Heart right ventricle (tissue), 16 donors: Measurements from ENCODE around the gene INAVA. TPM values are rescaled to one million over a fixed set of nuclear protein-coding genes. Genes with fewer than 3 reads are reported as not detected.

Source experiments
- ATAC-seq, 8 donors: fragments of 200-7000 bp; cut with Tn5 transposase; one replicate each; pipeline ENCODE4 v1.9.1; 2020; ENCODE audit warnings: mild to moderate bottlenecking in 8 of 8, moderate library complexity in 8 of 8, moderate number of reproducible peaks in 1 of 8
- DNase-seq, 2 donors: peaks; one replicate each; pipeline ENCODE4 v3.0.0-alpha.2; 2020
- H3K27ac ChIP-seq, 10 donors: fragments of 200-600 bp; sonication (generic) in 2 of 10; one replicate each; pipeline versions ENCODE4 v1.5.0 to v1.8.0; 2020 to 2022; ENCODE audit warnings: mild to moderate bottlenecking in 3 of 10
- H3K27me3 ChIP-seq, 7 donors: fragments of 200-600 bp; one replicate each; pipeline ENCODE4 v1.8.0; 2021 to 2022; ENCODE audit warnings: mild to moderate bottlenecking in 2 of 7
- H3K36me3 ChIP-seq, 9 donors: fragments of 200-600 bp; sonication (generic) in 1 of 9; one replicate each; pipeline versions ENCODE4 v1.5.0 to v1.8.0; 2020 to 2022; ENCODE audit warnings: mild to moderate bottlenecking in 2 of 9
- H3K4me1 ChIP-seq, 9 donors: fragments of 200-600 bp; sonication (generic) in 1 of 9; one replicate each; pipeline versions ENCODE4 v1.5.0 to v1.8.0; 2020 to 2022; ENCODE audit warnings: mild to moderate bottlenecking in 4 of 9
- H3K4me3 ChIP-seq, 10 donors: fragments of 200-600 bp; sonication (generic) in 2 of 10; one replicate each; pipeline versions ENCODE4 v1.5.0 to v1.8.0; 2020 to 2022; ENCODE audit warnings: mild to moderate bottlenecking in 7 of 10, moderate library complexity in 2 of 10
- H3K9me3 ChIP-seq, 11 donors: fragments of 200-600 bp in 10 of 11; sonication (generic) in 2 of 11; one replicate each; pipeline versions ENCODE4 v1.5.0 to v1.8.0; 2013 to 2022; ENCODE audit warnings: mild to moderate bottlenecking in 2 of 11, control low read depth in 1 of 11, moderate library complexity in 1 of 11
- WGBS, 2 donors: extraction: QIAGEN DNeasy Blood & Tissue Kit; methylation state at CpG; one replicate each; pipeline ENCODE4 v1.1.7; 2013; ENCODE audit warnings: inconsistent platforms in 1 of 2; 5-methylcytosine and 5-hydroxymethylcytosine counted together
- intact Hi-C, 10 donors: fragments of 100-400 bp; cut with DNase I; formaldehyde crosslinking; loops; one replicate each; pipeline versions ENCODE4 v1.11.1 to v1.14.2; 2022
- polyA plus RNA-seq, 2 donors: library from polyadenylated mRNA; stranded (reverse); fragments of 200-250 nt; gene quantifications; one replicate each; pipeline ENCODE4 v1.2.3, GENCODE V29; 2013
- total RNA-seq, 10 donors: library from RNA; stranded (reverse); fragmentation: NEBNext Ultra II Directional in 3 of 10; extraction: Animal tissue kit (Norgen Biotek cat#: 25700) in 3 of 10; gene quantifications; one replicate each; pipeline versions ENCODE4 v1.2.1 to v1.2.4, GENCODE V29; 2021 to 2023
- TF ChIP-seq, protein P1 (sequence below), 9 donors: fragments of 200-600 bp; sonication (generic) in 2 of 9; IDR thresholded peaks; one replicate each; pipeline versions ENCODE4 v1.5.0 to v1.8.0; 2021 to 2022; ENCODE audit warnings: antibody characterized with exemption in 9 of 9, mild to moderate bottlenecking in 5 of 9, moderate library complexity in 1 of 9
- donor health status: Arrhythmogenic right ventricular cardiomyopathy.
- donor health status: ischemic (EF 13 %, LVEDD 7.1; RV severe dilation, severe dysfunction).
- donor health status: healthy with polysubstance abuse.
- donor health status: DM: no; HTN: yes; CAD: no.
- donor health status: DM: no; HTN: no; CAD: no.
- donor health status: ischemic (EF 25% LVEDD 6.9; RV normal size, moderate dysfunction).
- donor health status: ischemic (EF 25% LVEDD 5.7; RV mildly dilated, moderate dysfunction).
- donor health status: healthy.
- donor health status: DM: yes; HTN: yes; CAD: no.
- donor health status: Ischemic cardiomyopathy.
- donor health status: ischemic (EF 35%, LVEDD 5.7; RV mildly dilated, moderate dysfunction).
- donor health status: nonischemic (EF 11% LVEDD 7.7; RV severe dilation, severe dysfunction).
- donor health status: DM: yes; HTN: yes; CAD: no.
- donor health status: PGD.
- donor health status: ischemic (EF 29% LVEDD 5.4; RV normal size, mild dysfunction).
- donor health status: nonischemic (EF 23%, LVEDD 6.1; RV moderate dilation, normal function).

Gene INAVA
- total and polyA plus RNA-seq, 12 donors: 0.01 to 0.29 (median 0.11) TPM; not detected in 7

DNA sequence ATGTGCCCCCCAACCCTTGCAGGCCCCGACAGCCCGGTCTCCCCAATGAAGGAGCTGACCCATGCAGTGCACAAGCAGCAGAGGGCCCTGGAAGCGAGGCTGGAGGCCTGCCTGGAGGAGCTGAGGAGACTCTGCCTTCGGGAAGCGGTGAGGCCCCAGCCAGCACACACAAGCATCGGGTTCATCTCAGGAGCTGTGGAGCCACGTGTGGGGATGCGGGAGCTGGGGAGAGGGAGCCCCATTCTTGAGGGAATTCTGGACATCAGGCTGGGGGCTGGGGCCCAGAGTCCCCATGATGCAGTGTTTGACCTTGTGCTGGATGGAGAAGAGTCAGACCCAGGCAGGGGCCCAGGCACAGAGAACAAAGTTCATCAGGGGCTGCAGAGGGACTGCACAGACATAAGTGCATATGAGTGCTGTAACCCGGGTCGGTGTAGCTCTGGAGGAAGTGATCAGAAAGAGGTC is 4.8 kb downstream of the INAVA start:
- intact Hi-C loops: no loop called here
- no peak overlapping the region for H3K27ac ChIP-seq
- no peaks in the 10 kb centered on the region for H3K9me3 ChIP-seq
- TF ChIP-seq, protein P1, sequence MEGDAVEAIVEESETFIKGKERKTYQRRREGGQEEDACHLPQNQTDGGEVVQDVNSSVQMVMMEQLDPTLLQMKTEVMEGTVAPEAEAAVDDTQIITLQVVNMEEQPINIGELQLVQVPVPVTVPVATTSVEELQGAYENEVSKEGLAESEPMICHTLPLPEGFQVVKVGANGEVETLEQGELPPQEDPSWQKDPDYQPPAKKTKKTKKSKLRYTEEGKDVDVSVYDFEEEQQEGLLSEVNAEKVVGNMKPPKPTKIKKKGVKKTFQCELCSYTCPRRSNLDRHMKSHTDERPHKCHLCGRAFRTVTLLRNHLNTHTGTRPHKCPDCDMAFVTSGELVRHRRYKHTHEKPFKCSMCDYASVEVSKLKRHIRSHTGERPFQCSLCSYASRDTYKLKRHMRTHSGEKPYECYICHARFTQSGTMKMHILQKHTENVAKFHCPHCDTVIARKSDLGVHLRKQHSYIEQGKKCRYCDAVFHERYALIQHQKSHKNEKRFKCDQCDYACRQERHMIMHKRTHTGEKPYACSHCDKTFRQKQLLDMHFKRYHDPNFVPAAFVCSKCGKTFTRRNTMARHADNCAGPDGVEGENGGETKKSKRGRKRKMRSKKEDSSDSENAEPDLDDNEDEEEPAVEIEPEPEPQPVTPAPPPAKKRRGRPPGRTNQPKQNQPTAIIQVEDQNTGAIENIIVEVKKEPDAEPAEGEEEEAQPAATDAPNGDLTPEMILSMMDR (IDR thresholded peaks at IDR 0.05): no peak
- H3K36me3 ChIP-seq: no peaks in the 10 kb centered on the region
- 93 to 95% methylated on average over 10 of the region's 10 CpGs for WGBS, 2 donors
- ATAC-seq (no peak), DNase-seq (no peak)
- H3K27me3 ChIP-seq: peaks cover 0 to 6% (median 0%) of the 10 kb centered on the region in 7 donors
- peaks cover 0 to 5% (median 0%) of the 10 kb centered on the region in 9 donors for H3K4me1 ChIP-seq
- H3K4me3 ChIP-seq: no peak overlapping the region

DNA sequence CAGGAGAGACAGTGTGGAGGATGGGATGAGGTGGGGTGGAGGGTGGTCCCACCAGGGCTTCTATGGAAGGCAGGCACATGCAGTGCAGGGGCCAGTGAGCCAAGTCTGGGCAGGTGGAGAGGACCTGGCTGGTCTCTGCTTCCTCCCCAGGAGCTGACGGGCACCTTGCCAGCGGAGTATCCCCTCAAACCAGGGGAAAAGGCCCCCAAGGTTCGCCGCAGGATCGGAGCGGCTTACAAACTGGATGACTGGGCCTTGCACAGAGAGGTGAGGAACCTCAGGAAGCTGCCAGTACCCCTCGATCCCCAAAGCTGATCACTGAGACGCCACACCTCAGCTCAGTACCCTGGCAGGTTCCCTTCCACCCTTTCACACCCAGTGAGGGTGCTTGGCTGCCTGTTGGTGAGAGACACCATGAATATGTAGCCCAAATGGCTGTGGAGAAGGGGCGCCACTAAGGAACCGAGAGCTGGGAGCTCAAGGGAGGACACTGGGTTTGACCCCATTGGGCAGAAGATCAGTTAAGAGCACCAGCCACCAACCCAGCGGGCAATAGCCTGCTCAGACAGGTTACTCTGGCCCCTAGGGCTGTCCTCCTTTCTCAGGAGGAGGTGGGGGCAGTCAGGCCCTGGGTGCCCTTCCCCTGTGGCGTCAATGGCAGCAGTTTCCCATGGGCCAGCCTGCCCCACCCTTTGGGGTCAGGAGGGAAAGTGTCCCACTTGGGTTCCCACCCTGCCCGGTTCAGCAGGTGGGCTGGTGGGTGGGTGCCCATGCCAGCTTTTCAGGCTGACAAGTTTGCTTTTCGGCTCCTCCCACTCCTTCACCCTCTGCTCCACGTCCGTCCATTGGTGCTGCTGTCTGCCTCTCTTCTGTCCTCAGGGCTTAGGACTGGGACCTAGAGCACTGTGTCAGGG is 5.5 kb downstream of the INAVA start:
- H3K9me3 ChIP-seq: no peaks in the 10 kb centered on the region
- H3K27ac ChIP-seq: no peak overlapping the region
- ATAC-seq (no peak), DNase-seq (no peak)
- 93% methylated on average over 16 of the region's 16 CpGs for WGBS, 2 donors
- peaks cover 0 to 6% (median 0%) of the 10 kb centered on the region in 7 donors for H3K27me3 ChIP-seq
- intact Hi-C loops: loop anchor here in 1 of 10 donors (10.0 kb wide), 1 partner anchor 145 kb away; no protein-coding TSS in a partner anchor
- no peak overlapping the region for H3K4me3 ChIP-seq
- no peaks in the 10 kb centered on the region for H3K36me3 ChIP-seq
- TF ChIP-seq, protein P1 (IDR thresholded peaks at IDR 0.05): no peak
- peaks cover 0 to 5% (median 0%) of the 10 kb centered on the region in 9 donors for H3K4me1 ChIP-seq

DNA sequence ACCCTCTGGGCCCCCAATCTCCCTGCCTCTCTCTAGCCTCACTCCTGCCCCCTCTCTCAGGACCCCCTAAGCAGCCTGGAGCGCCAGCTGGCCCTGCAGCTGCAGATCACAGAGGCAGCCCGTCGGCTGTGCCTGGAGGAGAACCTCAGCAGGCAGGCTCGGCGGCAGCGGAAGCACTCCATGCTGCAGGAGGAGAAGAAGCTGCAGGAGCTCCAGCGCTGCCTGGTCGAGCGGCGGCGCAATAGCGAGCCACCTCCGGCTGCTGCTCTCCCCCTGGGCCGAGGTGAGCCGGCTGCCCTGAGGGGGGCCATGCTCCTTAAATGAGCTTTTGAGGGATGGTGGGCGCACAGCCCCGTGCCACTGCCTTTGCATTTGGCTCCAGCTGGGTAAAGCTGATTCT is 6.2 kb downstream of the INAVA start:
- Histone ChIP-seq H3K4me1 (peaks cover 0 to 8% (median 0%) of the 10 kb centered on the region in 9 donors), H3K27me3 (peaks cover 0 to 6% (median 0%) of the 10 kb centered on the region in 7 donors), H3K36me3 (no peaks in the 10 kb centered on the region), H3K4me3 (no peak overlapping the region), H3K27ac (no peak overlapping the region), H3K9me3 (no peaks in the 10 kb centered on the region)
- intact Hi-C loops: loop anchor here in 1 of 10 donors (10.0 kb wide), 1 partner anchor 144 kb away; no protein-coding TSS in a partner anchor
- DNase-seq: no peak
- WGBS, 2 donors: 96 to 97% methylated on average over 17 of the region's 17 CpGs
- ATAC-seq: no peak
- TF ChIP-seq, protein P1 (IDR thresholded peaks at IDR 0.05): no peak

DNA sequence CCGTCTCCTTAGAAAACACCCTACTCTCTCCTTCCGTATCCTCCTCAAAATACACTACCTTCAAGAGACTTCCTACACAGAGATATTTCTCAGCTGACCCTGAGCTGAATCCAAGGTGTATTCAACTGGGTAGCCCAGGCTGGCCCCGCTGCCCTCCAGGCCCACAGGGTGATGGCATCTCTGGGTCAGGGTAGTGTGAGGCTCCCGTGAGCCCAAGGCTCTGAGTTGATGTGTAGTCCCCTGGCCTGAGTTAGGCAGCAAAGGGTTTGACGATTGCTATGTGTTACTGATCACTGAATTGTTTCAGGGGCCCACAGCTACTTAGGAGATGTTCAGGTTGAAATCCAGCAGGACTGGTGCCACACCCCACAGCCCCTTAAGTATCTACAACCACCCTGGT is 6.7 kb downstream of the INAVA start:
- TF ChIP-seq, protein P1 (IDR thresholded peaks at IDR 0.05): no peak
- H3K27me3 ChIP-seq: peaks cover 0 to 6% (median 0%) of the 10 kb centered on the region in 7 donors
- H3K36me3 ChIP-seq: no peaks in the 10 kb centered on the region
- no peak overlapping the region for H3K4me3 ChIP-seq
- ATAC-seq (no peak), DNase-seq (no peak)
- H3K9me3 ChIP-seq: no peaks in the 10 kb centered on the region
- 91 to 95% methylated on average over 5 of the region's 5 CpGs for WGBS, 2 donors
- peaks cover 0 to 11% (median 0%) of the 10 kb centered on the region in 9 donors for H3K4me1 ChIP-seq
- no peak overlapping the region for H3K27ac ChIP-seq
- intact Hi-C loops: loop anchor here in 1 of 10 donors (10.0 kb wide), 1 partner anchor 143 kb away; no protein-coding TSS in a partner anchor
